GM19043 (cell line): Measurements from ENCODE around the gene PRKN.

ENCODE experiments used
- ATAC-seq: cut with Tn5 transposase; IDR thresholded peaks from one replicate; pipeline ENCODE4 v1.9.1; 2021; ENCODE audit warnings: low read depth; ENCODE audit not compliant: unreplicated experiment

Gene PRKN

GRCh38 chr6:162474722-162475121 lies 252.8 kb downstream of the PRKN start:
- no peak for ATAC-seq

GRCh38 chr6:162471842-162472241 lies 255.7 kb downstream of the PRKN start:
- ATAC-seq: no peak

GRCh38 chr6:162468326-162468725 lies 259.2 kb downstream of the PRKN start:
- ATAC-seq: no peak

- no peak for ATAC-seq
Measured at GRCh38 chr6:162467679-162468078, 259.9 kb downstream of the PRKN start.

GRCh38 chr6:162463576-162463975 lies 264.0 kb downstream of the PRKN start:
- no peak for ATAC-seq

- ATAC-seq: no peak
Measured at GRCh38 chr6:162459985-162460384, 267.6 kb downstream of the PRKN start.

- ATAC-seq: no peak
Measured at GRCh38 chr6:162450358-162450757, 277.2 kb downstream of the PRKN start.

- no peak for ATAC-seq
Measured at GRCh38 chr6:162448294-162448693, 279.3 kb downstream of the PRKN start.

- no peak for ATAC-seq
Measured at GRCh38 chr6:162443101-162443500, 284.5 kb downstream of the PRKN start.

GRCh38 chr6:162442687-162443086 lies 284.9 kb downstream of the PRKN start:
- ATAC-seq: no peak

GRCh38 chr6:162441991-162442390 lies 285.6 kb downstream of the PRKN start:
- no peak for ATAC-seq

GRCh38 chr6:162438980-162439379 lies 288.6 kb downstream of the PRKN start:
- no peak for ATAC-seq

- no peak for ATAC-seq
Measured at GRCh38 chr6:162435071-162435470, 292.5 kb downstream of the PRKN start.

GRCh38 chr6:162421004-162421403 lies 306.6 kb downstream of the PRKN start:
- no peak for ATAC-seq

GRCh38 chr6:162416831-162417537 lies 310.6 kb downstream of the PRKN start:
- ATAC-seq: no peak

GRCh38 chr6:162416307-162416706 lies 311.3 kb downstream of the PRKN start:
- ATAC-seq: no peak

- no peak for ATAC-seq
Measured at GRCh38 chr6:162409741-162410691, 317.6 kb downstream of the PRKN start.

- ATAC-seq: no peak
Measured at GRCh38 chr6:162408826-162409535, 318.6 kb downstream of the PRKN start.

- no peak for ATAC-seq
Measured at GRCh38 chr6:162404951-162405350, 322.6 kb downstream of the PRKN start.

- ATAC-seq: no peak
Measured at GRCh38 chr6:162403031-162403430, 324.5 kb downstream of the PRKN start.

- ATAC-seq: no peak
Measured at GRCh38 chr6:162395181-162395580, 332.4 kb downstream of the PRKN start.
